ENCODE results near the gene SCNN1A.
"Not testable (repeated sequence)": the region's sequence is repeated elsewhere in the genome, so short reads cannot be mapped to it uniquely, and the experiment has no call there.

DNA sequence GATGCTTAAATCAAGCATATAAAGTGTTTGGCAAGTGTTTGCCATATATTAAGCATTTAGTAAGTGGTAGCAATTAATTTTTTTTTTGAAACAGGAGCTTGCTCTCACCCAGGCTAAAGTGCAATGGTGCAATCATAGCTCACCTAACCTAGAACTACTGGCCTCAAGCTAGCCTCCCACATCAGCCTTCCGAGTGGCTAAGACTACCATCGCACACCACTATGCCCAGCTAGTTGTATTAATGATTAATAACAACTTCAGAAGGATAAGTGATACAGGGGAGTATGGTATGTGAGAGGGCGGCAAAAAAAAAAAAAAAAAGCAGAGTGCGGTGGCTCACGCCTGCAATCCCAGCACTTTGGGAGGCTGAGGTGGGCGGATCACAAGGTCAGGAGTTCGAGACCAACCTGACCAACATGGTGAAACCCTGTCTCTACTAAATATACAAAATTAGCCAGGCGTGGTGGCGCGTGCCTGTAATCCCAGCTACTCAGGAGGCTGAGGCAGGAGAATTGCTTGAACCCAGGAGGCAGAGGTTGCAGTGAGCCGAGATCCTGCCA lies 31.2 kb downstream of the SCNN1A start:
- TF ChIP-seq, protein P1, sequence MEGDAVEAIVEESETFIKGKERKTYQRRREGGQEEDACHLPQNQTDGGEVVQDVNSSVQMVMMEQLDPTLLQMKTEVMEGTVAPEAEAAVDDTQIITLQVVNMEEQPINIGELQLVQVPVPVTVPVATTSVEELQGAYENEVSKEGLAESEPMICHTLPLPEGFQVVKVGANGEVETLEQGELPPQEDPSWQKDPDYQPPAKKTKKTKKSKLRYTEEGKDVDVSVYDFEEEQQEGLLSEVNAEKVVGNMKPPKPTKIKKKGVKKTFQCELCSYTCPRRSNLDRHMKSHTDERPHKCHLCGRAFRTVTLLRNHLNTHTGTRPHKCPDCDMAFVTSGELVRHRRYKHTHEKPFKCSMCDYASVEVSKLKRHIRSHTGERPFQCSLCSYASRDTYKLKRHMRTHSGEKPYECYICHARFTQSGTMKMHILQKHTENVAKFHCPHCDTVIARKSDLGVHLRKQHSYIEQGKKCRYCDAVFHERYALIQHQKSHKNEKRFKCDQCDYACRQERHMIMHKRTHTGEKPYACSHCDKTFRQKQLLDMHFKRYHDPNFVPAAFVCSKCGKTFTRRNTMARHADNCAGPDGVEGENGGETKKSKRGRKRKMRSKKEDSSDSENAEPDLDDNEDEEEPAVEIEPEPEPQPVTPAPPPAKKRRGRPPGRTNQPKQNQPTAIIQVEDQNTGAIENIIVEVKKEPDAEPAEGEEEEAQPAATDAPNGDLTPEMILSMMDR (IDR thresholded peaks at IDR 0.05): not testable (repeated sequence)
- not testable (repeated sequence) for TF ChIP-seq POLR2A (IDR thresholded peaks at IDR 0.05; ENCODE audit: low read depth); EP300 (IDR thresholded peaks at IDR 0.05); POLR2AphosphoS5 (IDR thresholded peaks at IDR 0.05)

All from esophagus muscularis mucosa (tissue), 4 donors.